HG02943 (cell line): Measurements from ENCODE around the gene NKX6-1.

Experiments used
- ATAC-seq: cut with Tn5 transposase; IDR thresholded peaks from one replicate; pipeline ENCODE4 v1.9.1; 2021; ENCODE audit warnings: mild to moderate bottlenecking, low read depth, moderate library complexity; ENCODE audit not compliant: unreplicated experiment

The NKX6-1 gene

GRCh38 chr4:84499624-84499982 is 511 bp upstream of the NKX6-1 start:
- no peak for ATAC-seq

- ATAC-seq: no peak
Measured at GRCh38 chr4:84498203-84498934, 723 bp downstream of the NKX6-1 start.

DNA sequence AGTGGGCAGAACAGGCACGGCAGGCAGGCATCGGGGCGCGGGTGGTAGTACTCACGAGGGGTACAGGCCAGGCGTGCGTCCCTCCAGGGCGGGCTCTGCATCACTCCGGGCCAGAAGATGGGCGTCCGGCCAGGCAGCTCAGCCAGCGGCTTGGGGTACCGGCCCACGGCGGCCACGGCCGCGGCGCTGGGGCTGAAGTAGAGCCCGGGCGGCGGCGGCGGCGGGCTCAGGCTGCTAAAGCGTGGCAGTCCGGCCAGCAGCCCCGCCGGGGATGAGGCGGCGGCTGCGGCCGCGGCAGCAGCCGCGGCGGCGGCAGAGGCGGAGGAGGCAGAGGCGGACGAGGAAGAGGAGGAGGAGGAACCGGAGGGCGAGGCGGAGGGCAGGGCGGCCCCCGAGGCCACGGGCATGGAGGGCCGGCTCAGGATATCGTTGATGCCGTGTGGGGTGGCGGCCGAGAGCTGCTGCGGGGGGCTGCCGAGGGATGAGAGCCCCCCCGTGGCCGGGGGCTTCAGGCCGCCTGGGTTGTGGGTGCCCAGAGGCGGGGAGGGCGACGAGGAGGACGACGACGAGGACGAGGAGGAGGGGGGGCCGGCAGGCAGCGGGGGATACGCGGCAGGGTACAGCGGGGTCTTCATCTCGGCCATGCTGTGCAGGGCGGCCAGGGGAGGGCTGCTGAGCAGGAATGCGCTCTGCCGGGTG is 1.4 kb downstream of the NKX6-1 start:
- no peak for ATAC-seq

DNA sequence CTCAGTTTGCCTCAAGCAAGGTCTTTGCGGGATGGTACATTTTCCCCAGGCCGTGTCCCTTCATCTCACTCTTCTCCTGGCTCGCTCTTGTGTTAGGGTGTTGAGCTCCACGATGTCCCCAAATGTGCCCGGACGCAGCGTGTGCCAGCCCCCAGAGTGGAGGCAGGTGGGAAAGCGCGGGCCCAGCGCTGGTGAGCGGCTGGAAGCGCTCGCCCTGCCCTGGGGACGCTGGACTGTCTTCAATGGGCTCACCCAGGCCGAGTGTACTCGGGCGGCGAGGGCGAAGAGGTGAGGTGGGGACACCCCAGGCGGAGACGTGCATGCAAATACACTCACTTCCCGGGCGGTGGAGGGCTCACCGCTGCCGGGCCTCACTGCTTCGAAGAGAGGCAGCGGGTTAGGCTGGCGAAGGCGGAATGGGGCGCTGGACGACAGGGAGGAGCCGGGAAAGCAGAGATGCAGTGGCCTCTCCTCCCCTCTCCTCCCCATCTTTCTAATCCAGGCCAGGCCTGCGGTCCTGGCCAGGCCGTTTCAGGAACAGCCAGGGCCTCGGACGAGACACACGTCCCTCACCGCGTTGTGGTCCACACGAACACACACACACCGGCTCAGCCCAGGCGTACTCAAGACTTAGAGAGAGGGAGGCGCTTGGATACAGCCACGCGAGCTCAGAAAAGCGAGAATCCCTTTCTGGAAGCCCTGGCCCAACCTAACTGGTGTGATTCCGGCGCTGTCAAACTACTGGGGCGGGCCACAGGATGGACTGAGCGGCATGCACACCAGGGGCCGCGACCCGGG is 2.2 kb downstream of the NKX6-1 start:
- ATAC-seq: no peak

DNA sequence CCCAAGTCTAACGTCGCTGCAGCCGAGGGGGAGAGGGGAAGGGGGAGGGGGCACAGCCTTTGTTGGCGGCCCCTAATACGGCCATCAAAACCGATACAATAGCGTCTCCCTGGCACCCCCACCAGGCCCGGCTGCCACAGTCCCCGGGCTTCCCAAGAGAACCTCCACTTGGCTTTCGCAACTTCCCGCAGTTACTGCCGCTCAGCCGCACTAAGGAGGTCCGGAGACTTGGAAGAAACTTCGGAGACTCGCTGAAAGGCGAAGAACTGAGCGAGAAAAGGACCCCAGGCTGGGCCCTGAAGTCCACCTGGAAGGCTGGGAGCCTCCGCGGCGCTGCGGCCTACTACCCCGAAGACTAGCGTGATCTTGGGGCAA is 2.8 kb downstream of the NKX6-1 start:
- ATAC-seq: no peak

DNA sequence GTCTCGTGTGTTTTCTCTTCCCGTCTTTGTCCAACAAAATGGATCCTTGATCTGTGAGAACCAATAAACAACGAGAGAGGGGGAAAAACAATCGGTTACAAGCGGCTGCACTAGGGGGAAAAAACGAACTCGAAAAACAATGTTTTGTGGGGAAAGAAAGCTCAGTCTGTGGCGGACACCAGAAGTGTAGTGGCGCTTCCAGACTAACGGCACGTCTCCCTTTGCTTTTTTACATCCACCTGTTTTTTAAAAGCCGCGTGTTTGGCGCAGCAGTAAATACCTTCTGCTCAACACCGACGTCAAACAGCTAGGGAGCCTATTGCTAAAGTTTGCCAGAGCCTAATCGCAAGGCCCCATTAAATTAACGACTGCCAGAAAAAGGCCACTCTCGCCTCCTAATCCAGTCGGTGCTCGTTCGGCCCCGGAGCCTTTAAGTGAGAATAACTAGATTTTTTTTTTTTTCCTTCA is 3.3 kb downstream of the NKX6-1 start:
- ATAC-seq: no peak

DNA sequence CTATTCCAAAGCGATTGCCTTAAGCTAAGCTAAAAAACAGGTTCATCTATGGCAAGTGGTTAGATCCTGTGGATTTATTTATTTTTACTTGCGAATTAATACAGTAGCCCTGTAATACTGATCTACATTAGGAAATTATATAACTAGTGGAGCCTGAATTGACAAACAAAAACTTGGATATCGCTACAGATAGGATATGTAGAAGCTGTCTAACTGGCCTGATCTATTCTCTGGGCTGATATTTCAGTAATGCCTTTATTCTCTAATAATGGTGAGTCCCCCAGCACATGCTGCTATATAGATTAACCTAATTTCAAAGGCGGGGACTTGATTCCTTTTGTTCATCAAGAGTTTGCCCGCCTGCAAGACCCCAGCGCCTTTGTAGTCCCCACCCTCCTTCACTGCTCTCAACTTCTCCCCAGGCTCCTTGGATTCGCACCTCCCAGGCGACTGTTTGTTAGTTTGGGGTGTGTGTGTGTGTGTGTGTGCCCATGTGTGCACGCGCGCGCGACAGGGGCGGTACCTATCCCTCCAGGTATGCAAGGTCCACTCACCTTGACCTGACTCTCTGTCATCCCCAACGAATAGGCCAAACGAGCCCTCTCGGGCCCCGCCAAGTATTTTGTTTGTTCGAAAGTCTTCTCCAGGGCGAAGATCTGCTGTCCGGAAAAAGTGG is 3.8 kb downstream of the NKX6-1 start:
- ATAC-seq: no peak

DNA sequence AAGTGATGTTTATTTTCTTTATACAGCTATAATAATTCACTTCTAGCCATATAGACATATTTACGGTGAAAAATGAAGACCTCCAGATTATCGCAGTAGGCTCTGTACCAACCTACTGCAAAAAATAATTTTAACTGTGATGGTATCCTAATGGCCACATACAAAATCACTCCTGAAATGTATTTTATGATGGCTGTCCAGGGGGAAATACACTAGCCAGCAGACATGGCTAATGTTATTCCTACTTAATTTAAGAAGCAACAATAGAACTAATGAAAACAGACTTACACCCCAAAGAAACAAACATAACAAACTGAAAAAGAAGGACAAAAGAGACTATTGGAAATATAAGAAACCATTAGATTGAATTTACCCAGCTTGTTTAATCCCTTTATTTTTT is 4.6 kb downstream of the NKX6-1 start:
- ATAC-seq: no peak

DNA sequence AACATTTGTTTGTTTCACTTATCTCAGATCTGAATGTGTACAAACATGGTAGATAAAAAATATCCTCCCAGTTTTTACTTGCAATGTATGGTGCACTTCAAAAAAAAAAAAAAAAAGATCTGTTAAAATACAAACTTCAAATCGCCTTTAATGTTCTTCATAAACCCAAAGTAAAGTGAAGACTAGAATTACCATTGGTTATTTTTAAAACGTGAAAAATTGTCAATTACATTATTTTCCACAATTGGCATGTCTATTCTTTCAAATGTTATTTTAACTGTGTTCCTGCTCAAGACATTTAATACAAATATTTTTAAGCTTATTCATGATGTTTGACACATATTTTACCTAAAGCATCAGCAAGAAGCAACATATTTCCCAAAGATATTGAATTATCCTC is 5.0 kb downstream of the NKX6-1 start:
- ATAC-seq: no peak

DNA sequence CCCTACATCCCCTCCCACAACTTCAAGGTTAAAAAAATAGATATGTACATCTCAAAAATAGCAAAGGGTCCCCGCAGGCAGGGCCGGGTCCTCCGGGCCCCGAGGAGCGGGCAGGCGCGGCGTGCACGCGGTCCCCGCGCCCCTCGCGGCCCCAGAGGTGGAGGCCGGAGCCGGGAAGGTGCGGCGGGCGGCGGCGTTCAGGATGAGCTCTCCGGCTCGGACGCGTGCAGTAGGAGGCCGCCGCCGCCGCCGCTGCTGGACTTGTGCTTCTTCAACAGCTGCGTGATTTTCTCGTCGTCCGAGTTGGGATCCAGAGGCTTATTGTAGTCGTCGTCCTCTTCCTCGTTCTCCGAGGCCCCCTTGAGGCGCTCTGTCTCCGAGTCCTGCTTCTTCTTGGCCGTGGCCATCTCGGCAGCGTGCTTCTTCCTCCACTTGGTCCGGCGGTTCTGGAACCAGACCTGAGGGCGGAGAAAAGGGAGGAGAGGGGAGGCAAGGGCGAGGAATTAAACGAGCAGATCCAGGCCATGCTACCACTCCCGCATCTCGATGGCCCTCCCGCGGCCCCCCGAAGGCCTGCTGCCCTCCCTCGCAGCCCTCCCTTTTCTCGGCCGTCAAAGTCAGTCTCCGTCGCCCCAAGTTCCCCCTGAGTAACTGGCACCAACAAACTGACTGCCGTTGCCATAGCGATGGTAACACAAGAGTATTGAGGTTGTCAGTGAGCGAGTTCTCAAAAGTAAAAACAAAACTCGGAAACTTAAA is 5.8 kb downstream of the NKX6-1 start:
- no peak for ATAC-seq

DNA sequence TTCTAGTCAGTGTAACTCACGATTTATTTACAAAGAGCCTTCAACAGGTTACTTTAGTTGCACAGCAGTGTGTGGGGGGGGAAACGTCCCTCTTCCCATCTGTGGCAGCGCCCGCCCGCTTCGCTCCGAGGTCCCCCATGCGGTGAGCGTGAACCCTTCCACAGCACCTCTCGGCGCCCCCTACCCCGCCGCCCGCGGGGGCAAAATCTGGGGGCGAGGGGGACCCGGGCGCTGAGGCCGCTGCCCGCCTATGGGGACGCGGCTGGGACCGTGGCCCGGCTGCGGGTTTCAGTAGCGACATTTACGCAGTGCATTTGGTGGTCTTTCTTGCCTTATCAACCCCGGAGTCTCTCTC is 6.4 kb downstream of the NKX6-1 start:
- ATAC-seq: no peak

DNA sequence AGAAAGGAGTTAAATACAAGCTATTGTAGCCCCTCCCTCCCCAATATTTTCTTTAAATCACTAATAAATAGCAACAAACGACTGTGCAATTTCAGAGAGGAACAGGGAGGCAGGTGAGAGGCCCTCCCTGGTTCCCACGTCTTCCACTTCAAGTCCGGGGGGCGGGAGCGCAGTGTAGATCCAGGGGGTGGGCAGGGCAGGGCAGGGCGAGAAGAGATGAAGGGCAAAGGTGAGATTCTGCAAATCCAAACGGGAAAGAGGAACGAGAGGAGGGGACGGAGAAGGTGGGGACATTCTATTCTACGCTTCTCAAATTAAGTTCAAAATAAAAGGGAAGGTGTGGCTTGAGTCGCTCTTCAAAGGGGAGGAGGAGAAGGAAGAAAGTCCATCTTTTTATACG is 6.8 kb downstream of the NKX6-1 start:
- no peak for ATAC-seq

DNA sequence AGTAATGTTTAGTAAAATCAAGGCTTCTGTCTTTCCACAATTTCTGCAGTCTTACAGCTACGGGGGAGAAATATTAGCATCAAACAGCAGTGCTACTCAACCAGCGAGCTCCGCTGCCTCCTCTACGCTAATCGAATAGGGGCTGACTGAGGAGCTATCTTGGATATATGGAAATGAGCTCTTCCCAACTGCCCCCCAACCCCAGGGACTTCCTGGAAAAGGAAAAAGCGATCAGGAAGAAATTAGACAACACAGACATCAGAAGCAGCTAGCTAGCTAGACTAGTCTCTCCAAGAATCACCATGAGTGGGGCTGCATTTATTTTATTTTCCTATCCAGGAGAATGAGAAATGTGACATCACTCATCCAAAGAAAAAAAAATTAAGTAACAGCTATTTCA is 7.6 kb downstream of the NKX6-1 start:
- ATAC-seq: no peak

GRCh38 chr4:84490663-84491062 is 8.4 kb downstream of the NKX6-1 start:
- ATAC-seq: no peak

- no peak for ATAC-seq
Measured at GRCh38 chr4:84484236-84484635, 14.9 kb downstream of the NKX6-1 start.

GRCh38 chr4:84483688-84484087 is 15.4 kb downstream of the NKX6-1 start:
- no peak for ATAC-seq

- ATAC-seq: no peak
Measured at GRCh38 chr4:84482564-84483563, 16.2 kb downstream of the NKX6-1 start.

DNA sequence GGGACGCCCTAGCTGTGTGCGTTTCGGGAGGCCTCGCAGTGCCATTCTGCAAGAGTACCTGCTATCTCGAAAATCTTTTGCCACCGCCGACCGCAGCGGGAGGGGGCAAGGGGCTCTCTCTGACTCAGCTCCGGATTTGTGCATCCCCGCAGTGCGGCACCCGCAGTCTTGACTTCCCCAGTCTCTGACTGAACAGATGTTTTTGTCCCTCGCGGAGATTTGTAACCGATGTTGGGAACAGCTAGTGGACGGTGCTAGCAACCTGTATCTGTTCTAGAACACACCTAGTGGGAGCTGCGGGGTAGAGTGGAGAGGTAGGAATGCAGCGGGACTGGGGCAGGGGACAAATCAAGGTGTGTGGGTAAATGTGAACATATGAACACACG is 17.2 kb downstream of the NKX6-1 start:
- ATAC-seq: no peak
